Glomerular visceral epithelial cell (primary cell): ENCODE measurements around the gene ASPN.

Experiments used
- DNase-seq: peaks from one replicate; pipeline ENCODE4 v3.0.0-alpha.2; 2016; ENCODE audit errors: extremely low spot score

Gene ASPN

DNA sequence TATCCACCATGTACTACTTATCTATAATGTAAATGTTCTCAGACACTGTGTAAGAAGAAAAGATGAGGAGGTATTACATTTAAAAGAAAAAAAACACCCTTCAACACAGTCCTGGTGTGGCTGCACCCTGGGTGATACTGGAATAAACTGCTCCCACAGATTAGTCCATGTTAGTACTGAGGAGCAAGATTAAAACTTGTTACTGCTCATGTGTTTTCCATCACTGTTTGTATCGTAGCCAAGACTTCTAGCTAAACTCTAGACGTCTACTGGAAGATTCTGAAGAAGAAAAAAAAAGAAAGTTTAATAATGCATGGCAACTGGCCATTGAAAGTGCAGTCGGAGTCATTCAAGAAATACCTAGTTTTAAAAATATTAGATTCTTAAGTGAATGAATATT lies at the start of gene ASPN:
Gene ASPN (minus strand): TSS at position 178 of the 400 bp plus-strand sequence.
- no peak for DNase-seq

DNA sequence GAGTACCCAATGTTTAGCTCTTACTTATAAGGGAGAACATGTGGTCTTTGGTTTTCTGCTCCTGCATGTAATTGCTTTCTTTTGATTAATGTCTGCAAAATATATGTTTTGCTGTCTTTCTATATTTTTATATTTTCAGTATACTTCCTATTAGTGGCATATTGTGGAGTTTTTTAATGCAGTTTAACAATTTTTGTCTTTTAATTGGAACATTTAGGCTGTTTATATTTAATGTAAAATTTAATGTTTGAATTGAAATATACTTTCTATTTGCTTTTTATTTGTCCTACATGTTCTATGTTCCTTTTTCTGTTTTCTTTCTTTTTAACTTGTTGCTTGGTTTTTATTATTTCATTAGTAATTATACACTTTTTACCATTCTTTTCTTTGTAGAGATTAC lies 48.6 kb upstream of the ASPN start:
- DNase-seq, result no peak

DNA sequence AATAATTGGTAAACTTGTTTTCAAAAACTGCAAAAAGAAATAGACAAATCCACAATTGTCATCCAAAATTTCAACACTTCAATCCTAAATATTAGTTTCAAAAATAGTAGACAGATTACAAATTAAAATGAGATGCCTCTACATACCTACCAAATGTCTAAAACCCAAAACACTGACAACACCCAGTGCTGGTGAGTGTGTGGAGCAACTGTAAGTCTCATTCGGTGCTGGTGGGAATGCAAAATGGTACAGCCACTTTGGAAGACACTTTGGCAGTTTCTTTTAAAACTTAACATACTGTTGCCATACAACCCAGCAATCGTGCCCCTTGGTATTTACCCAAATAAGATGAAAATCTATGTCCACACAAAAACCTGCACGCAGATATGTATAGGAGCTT lies 46.8 kb upstream of the ASPN start:
- no peak for DNase-seq

DNA sequence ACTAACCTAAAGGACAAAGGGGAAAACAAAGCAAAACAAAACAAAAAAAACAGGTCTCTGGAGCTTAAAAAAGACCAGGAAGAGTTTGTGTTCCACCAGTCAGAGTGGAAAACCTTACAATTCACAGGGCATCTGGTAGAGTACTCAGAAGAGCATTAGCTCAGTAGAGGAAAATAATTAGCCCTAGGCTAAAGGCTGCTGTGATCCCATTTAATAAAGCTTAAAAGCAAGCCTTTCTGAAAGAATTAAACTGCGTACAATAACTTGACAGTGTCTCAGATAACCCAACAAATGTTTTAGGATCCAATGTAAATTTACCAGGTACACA lies 46.2 kb upstream of the ASPN start:
- no peak for DNase-seq

DNA sequence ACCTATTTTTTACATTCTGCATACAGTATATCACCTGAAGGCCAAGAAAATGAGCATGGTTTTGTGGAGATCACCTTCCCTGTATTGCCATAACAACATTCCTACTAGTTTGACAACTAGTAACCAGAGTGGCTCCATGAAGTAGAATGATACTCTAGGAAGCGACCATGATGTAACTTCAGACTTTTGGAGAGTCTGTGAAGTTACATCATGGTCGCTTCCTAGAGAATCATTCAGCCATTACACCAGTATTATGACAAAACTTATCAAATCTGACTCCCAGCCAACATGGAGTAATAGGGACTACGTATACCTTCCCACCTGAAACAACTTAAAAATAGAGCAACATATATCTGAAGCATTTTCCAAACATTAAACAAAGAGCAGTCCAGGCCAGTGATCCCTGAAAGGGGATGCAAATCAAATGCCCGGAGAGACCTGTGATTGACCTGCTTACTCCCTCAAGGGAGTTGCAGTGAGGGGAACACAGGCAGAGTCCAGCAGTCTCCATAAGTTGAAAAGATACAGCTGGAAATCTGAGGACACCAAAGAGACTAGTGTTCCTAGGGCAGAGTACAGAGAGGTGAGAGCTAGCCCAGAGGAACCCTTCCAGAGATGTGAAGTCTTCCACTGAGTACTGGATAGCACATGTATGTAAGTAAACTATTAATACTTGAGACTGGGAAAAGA lies 45.7 kb upstream of the ASPN start:
- DNase-seq, result no peak

DNA sequence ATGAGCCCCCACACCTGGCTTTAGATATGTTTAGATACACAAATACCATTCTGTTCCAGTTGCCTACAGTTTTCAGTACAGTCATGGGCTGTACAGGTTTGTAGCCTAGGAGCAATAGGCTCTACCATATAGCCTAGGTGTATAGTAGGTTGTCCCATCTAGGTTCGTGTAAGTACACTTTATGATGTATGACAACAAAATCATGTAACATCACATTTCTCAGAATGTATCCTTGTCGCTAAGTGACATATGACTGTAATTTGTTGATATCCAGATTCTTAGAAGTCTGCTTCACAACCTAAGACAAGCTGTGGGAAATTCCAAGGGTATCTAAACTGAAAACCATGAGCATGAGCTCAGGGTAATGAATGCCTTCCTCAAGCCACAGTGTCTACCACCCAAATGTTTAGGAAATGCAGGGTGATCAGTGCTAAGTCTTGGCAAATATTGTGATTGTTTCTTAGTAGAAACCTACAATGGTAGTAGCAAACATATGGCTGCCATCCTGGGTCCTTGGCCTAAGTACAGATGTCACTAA lies 45.1 kb upstream of the ASPN start:
- DNase-seq, result no peak

DNA sequence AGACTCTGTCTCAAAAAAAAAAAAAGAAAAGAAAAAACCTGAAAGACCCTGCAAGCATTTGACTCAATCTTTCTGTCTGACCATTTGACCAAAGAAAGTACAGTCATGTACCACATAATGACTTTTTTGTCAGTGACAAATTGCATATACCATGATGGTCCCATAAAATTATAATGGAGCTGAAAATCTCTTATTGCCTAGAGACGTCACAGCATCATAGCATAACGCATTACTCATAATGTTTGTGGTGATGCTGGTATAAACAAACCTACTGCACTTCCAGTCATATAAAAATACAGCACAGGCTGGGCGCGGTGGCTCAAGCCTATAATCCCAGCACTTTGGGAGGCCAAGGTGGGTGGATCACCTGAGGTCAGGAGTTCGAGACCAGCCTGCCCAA lies 43.0 kb upstream of the ASPN start:
- DNase-seq, result no peak

DNA sequence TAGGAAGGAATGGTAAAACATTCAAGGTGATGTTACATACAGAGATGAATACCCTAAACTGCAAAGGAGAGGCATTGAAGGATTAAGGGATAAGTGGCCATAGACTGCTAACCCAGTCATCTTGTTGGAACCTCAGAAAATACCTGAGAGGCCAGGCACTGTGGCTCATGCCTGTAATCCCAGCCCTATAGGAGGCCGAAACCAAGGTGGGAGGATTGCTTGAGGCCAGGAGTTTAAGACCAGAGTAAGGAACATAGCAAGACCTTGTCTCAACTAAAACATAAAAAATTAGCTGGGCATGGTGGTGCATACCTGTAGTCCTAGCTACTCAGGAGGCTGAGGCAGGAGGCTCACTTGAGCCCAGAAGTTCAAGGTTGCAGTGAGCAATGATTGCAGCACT lies 42.6 kb upstream of the ASPN start:
- DNase-seq, result no peak

DNA sequence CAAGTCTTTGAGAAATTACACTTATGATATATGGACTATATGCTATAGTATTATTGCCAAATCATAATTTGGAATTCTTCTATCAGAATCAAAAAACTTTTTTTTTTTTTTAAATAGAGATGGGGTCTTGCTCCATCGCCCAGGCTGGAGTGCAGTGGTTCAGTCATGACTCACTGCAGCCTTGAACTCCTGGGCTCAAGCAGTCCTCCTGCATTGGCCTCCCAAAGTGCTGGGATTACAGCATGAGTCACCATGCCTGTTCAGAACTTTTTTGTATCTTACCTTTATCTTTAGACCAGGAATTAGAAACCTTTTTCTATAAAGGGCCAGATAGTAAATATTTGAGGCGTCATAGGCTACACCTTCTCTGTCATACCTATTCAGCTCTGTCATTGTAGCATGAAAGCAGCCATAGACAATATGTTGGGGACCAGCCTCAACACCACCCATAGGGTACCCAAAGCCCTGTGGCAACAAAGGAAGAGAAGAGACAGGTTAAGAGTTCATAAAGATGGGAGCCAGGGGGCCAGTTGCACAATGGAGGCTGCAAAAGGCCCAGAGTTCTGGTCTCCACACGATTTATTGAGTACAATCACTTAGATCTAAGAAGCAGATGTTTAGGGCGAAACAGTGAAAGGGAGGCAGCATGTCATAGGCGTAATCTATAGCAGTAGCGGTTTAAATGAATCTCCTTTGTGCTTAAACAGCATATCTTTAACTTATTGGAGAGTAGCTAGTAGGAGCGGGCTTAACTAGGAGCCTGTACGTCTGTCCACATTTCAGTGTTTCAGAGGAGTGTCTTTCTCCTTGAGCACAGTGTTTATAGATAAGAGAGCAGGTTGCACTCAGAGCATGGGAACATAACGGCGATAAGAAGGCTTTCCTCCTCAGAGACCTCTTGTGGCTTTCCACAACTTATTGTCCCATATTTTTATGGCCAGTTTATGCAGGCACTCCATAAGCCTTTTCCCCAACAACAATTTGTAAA lies 41.0 kb upstream of the ASPN start:
- DNase-seq, result peak; percentile 13

DNA sequence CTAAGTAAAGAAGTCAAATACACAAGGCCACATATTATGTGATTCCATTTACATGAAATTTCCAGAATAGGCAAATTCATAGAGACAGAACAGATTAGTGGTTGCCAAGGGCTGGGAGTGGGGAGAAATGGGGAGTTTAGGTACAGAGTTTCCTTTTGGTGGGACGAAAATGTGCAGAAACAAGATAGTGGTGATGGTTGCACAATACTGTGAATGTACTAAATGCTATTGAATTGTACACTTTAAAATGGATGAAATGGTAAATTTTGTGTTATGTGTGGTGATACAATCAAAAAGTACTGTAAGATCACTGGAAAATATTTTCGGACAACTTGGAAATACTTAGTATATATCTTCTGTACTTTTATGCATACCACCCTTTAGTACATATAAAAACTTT lies 38.5 kb upstream of the ASPN start:
- no peak for DNase-seq

DNA sequence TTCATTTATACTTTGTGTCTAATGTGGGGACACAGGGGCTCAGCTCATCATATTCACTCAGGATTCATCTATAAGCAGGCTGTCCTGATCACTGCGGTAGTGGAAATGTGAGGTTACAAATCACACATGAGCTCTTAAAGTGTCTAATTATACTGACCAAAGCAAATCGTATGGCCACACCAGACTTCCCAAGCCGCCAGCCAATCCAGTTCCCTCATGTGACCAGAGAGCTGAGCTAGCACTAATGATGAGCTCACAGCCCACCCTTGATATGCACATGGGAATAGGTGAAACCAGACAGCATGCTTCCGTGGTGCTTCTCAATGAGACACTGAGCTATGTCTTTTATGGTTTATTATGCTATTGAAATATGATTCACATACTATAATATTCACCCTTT lies 35.9 kb upstream of the ASPN start:
- no peak for DNase-seq

DNA sequence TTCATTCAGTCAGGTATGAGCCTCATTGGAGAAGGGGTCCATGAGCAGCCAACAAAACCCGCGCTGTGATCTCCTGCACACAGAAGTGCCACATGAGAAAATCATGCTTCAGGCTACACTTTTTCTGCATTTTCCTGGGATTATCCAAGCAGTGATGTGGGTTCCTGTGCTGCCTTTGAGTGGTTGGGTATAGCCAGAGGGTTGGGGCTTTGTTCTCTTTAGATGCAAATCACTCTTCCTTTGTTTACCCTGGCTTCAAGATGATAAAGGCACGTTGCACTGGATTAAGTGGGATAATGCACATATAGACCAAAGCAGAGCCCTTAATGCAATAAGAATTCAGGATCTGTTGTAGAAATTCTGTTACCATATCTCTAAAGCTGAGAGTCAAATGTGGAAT lies 34.7 kb upstream of the ASPN start:
- no peak for DNase-seq

DNA sequence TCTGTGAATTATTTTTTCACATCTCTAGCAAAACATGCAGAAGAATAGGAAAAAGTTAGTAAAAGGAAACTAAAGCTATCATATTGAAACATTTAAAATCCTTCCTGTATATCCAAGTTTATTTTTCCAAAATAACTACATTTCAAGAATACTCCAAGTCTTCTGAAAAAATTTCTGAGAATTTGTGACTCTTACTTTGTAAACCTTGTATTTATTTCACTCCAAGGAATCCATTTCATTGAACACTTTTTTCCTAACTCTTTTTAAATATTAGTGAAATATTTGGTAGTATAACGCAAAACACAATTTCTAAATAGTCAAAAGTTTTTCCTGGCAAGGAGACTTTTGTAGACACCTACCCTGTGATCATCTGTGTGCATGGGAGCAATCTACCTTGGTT lies 34.2 kb upstream of the ASPN start:
- no peak for DNase-seq

DNA sequence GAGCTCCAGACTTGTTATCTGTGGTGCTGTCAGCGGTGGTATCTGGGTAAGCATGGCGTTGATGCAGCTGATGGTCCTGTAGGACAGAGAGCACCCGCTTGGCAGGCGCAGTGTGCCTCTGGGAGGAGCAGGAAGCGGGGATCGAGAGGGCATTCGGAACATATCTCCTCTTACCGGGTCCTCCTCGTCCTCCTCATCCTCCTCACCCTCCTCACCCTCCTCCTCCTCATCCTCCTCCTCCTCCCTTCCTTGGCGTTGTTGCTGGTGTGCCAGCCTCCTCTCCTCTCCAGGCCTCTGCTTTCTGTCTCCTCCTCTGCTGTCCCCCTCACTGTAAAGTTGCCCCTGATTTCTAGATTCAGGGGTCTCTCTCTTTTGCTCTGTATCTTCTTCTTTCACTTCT lies 32.3 kb upstream of the ASPN start:
- DNase-seq, result no peak

DNA sequence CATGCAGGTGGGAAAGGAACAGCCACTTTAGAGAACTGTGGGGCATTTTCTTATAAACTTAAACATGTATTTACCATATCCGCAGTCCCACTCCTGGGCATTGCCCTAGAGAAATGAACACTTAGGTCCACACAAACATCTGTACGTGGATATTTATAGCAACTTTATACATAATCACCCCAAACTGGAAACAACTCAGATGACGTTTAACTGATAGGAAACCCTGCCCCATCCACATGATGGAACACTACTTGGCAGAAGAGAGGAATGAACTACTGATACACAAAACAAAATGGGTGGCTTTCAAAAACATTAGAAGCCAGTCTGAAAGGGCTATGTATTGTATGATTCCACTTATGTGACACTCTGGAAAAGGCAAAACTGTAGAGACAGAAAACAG lies 31.0 kb upstream of the ASPN start:
- DNase-seq, result no peak

DNA sequence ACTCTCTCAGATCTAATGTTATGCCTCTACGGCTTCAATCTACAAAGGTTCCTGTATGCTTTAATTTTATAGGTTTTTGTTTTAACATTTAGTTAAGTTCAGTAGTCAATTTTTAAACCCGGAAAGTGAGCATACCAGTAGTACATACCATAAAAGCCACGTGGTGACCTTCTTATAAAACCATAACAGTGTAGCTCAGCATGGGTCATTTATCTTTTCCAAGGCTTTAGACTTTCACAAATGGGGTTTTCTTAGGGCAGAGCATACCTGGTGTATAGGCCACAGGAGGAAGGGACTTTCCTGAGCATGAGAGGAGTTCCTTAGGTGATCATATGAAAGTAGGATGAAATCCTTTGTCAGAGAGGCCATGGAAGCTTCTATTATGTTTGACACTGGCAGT lies 30.3 kb upstream of the ASPN start:
- no peak for DNase-seq

DNA sequence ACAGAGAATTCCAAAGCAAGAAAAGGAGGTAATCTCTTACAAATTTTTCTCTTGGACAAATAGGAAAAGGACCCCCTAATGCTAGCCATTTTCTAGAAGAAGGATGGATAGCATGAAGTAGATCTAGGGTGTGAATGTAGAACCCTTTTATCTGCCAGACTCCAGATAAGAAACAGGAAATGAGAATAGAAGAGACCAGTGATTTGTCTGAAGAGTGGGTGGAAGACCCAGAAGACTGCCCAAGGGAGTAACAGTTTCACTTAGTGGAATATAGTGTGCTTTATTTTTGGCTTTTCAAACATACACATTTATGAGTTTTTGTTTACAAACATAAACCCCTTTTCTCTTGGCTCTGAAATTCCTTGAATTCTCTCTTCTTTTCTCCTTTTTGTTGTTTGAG lies 28.4 kb upstream of the ASPN start:
- DNase-seq, result no peak

DNA sequence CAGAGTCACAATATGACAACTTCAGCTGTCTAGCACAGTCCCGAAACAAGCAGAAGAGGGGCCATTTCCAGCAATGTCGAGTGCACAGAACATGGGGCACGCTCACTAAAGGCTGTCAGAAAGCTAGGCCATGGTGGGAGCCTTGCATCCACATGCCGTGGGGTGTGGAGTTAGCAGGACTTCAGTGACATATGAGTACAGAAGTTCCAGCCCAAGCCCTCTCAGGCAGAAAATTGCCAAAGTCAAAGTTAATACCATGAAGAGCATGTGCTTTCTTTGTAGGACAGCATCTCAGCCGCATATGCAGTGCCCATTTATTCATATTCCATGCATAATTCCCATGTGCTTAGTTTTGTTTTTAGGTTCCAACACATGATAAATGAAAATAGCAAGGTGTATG lies 26.7 kb upstream of the ASPN start:
- DNase-seq, result no peak

DNA sequence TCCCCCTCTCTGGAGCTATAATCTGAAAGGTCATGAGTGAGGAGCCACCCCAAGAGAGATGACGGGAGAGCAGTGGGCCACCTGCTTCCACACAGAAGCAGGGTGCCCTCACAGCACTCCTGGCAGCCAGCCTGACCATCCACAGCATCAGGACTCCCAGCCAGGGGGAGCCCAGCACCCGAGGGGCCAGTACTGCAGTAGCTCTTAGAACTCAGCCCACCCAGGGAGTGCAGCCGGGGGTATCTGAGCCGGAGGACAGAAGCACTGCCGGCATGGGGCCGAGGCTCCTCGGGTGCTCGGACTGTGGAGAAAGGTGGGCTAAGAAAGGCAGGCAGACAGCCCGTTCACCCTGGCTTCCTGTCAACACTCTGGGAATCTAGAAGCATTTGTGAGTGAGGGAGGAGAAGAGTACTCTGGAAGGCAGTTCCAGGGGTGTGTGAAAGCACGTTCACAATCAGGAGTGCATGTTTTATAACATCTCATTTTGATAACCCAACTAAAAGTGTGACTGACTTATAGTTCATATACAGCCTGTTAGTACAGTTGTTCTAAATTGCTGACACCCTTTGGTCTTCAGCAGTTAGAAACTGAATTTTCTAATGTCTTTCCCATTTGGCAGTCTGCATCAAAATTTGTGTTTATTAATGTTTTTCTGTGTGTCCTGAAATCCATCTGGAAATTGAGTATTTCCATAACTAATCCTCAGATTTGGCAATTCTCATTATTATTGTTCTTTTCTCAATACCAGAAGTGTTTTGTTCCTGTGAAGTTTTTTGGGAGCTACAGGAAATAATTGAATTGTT lies 25.9 kb upstream of the ASPN start:
- no peak for DNase-seq

DNA sequence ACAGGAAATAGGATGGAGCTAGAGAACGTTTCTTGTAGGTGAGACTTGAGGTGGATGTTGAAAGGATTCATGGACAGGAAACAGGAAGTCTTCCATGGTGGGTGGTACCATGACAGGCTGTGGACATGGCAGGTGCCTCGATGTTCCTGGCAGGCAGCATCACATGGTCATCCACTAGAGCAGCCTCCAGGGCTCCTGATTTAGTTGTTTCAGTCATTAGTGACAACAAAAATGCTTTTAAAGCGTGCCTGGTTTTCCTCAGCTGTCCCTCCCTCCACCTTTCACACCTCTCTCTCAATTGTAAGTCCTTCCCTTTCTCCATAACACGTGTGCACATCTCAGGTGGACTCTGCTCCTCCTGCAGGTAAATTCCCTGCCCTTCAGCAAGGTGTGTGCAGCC lies 25.2 kb upstream of the ASPN start:
- DNase-seq, result no peak

DNA sequence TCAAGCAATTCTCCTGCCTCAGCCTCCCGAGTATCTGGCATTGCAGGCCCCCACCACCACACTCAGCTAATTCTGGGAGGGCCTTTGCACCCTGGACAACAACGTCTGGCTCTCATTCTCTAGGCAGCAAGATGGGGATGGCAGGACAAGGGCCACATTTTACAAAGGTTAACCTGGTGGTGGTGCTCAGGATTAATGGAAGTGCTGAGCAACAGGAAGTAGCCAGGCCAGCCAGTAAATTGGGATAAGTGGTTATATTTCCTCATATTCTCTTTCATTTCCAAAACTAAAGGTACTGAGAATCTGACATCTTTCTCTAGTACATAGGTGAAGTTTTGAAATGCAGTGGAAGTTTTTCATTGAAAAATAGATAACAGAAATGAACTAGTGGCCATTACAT lies 24.7 kb upstream of the ASPN start:
- DNase-seq, result no peak

DNA sequence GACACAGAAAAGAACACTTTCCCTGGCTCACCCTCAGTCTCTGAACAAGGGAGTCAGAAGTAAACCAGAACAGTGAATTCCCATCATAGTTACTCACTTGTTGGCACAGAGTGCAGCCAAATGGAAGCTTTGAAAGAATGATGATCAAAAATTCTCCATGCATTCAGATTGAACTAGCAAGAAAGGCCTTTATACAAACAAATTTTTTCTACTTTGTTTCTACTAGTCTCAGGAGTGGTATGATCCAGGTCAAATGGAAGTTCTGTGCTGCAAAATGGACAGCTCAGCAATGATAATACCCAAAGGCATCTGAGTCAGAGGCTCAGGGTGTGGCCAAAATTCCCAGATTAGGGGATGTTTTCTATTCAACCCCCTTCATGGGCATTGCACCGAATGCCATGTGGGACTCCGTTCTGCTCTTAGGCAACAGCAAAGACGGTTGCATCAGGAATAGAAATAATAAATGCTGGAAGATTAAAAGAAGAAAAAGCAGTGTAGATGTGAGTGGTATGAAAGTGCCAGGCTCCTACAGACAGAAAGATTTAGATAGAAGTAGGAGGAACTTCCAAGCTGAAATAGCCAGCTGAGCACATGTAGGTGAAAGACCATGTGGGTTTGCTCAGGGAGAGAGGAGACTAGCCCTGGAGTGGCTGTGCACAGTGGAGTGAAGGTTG lies 24.0 kb upstream of the ASPN start:
- peak; percentile 17 for DNase-seq
